Activated CD8-positive, alpha-beta memory T cell treated with anti-CD3 and anti-CD28 coated beads, Interleukin-2, amount 50 U/mL, for 48 hours (primary cell): ENCODE data around the gene RERG.
"Not testable (repeated sequence)": the region's sequence is repeated elsewhere in the genome, so short reads cannot be mapped to it uniquely, and the experiment has no call there.

Experiments used
- DNase-seq: peaks from one replicate; pipeline ENCODE4 v3.0.0-alpha.2; 2020

RERG gene

DNA sequence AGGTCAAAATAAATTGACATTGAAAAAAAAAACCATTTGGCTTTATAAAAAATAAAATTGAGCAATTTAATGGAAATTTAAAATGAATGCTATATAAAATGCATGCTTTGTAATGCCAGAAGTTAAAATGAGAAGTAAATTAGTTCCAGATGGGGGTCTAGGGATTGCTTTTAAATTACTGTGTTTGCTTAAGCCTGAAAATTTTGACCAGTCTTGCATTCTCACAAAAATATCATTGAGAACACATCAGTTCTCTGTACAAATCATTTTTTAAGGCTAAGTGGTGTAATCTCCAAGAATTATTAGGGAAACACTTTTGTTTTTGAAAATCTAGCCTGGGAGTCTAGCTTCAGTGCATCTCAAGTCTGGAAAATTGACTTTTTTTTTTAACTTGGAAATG is 90.7 kb downstream of the RERG start:
- DNase-seq: no peak

DNA sequence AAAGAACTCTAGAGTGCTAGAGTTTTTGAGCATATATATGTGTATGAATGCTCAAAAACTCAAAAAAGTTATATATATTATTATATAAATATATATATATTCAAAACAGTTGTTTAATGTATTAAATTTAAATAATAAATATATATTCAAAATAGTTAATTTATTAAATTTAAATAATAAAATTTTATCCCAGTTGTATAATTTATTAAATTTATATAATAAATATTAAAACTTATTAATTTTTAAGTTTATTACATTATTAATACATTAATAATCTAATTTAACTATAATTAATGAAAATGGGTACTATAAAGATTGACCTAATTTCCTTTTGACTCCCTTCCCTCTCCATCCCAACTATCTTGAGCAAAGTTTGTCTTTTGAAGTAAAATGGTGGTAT is 97.8 kb downstream of the RERG start:
- no peak for DNase-seq

DNA sequence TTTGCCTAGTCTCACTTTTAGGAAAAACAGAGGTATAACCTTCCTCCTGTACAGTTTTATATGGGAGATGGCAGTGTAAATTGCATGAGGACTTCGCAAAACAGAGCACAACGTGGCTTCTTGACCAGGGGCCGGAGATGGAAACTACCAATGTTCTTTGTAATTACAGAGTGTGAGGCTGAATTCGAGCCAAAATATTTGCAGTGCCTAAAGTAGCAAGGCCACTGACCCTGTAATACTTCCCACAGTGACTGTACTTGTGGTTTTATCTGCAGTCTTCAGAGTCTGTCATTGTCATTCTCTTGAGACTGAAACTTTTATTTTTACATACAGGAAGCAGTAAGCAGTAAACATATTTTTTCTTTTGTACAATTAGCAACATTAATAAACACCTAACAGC is 98.9 kb downstream of the RERG start:
- DNase-seq: no peak

DNA sequence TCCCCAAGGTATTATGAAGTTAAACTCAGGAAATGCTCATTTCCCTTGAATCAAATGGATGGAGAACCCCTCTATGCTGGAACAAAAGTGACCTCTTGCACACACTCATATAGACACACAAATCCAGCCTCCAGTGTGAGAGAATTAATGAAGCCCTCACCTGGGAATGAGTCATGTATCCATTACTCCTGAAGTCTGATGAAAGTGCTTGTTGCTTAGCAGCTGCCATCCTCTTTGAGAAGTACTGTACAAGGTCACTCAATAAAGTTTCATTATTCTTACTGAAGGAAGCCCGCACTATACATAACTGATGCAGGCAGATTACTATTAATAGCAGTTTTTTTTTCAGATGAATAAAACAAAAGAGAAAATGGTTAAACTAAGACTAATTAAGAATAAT is 102.3 kb downstream of the RERG start:
- DNase-seq: no peak

DNA sequence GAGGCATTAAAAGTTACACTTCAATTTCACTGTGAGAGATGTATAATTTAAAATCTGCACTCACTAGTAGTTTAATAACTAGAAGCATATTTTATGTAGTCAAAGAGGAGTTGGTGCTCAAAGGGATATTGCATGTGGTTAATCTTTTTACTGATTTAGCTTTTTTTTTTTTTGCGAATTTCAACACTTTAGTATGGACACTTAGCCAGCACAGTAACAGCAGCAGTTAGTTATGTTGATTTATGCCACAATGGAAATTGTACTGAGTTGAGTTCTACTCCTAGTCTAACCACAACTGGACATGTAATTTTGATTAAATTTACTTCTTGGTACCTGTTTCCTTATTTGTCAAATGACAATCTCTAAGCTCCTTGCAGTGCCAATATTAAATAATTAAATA is 104.2 kb downstream of the RERG start:
- no peak for DNase-seq

DNA sequence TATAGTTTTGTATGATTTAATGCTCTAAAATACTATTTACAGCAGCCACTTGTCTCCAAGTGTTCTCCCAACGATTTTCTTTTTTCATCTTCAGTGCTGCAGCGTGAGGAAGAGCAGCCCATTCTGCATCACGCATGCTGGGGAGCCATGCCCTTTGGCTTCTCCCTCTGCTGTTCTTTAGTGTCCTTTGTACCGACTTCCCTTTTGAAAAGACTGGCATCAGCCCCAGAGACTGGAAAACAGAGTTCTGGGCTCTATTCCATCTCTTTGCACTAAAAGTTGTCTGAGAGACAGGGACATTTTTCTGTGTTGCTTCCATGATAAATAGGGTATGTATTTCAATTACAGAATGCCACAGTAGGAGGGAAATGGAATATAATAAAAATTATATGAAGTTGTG is 105.1 kb downstream of the RERG start:
- no peak for DNase-seq

DNA sequence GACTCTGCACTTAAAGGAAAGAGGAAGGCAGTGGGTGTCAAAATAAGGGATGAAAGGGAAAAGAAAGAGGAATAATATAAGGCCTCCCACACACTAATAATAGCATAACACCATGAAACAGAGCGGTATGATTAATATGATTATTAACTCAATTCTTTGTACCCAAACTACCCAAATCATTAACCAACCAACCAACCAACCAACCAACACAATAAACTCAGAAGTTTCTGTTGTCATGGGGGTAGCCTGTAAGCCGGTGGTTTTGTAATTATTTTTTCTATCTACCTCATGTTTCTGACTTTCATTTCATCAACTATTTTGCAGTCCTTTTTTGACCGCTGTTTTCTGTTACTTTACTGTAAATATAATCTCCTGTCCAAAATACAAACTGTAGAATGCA is 105.8 kb downstream of the RERG start:
- no peak for DNase-seq

DNA sequence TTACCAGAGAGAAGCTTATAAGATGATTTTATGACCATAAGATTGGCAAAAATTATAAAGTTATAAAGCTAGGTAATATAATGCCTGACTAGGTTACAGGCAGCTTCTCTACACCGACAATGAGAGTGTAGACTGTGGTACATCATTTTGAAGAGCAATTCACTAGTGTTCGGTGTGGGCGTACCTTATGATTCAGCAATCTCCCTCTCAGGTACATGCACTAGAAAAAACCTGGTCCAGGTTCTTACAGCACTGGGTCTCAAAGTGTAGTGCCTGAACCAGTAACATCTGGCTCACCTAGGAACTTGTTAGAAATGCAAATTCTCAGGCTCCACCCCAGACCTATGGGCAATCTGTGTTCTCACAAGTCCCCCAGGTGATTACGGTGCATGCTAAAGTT is 106.7 kb downstream of the RERG start:
- no peak for DNase-seq

DNA sequence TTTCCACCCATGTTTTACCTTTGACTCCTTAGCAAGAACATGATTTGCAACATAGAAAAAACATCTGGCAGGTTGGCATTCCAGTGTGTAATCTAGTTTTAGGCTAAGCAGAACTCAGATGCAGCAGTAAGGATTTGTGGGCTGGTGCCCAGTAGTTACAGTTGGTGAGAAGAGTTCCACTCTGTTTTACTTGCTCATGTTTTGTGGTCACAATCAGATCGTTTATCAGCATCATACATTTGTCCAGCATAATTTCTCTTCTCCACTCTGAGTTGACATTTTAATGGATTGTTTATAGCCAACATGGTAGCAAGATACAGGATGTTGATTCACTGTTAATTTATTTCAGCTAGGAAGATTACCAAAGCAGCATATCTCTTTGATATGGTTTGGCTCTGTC is 128.4 kb downstream of the RERG start:
- DNase-seq: no peak

DNA sequence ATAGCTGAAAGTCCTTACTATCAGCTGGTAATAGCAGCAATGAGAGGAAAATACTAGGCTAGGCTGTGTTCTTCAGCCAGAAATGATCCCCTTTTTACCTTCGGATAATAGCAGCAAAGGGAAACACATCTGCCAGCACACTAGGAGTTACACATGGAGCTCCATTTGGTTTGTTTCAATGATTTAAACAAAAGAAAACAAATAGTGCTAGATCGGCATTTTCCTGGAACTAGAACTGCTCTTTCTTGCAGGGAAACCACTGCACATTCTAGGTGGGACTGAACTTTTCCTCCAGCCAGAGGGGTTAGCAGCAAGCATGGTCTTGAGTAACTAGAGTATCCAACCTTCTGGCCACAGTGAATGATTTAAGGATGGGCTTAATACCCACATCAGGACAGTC is 130.8 kb downstream of the RERG start:
- DNase-seq: no peak

DNA sequence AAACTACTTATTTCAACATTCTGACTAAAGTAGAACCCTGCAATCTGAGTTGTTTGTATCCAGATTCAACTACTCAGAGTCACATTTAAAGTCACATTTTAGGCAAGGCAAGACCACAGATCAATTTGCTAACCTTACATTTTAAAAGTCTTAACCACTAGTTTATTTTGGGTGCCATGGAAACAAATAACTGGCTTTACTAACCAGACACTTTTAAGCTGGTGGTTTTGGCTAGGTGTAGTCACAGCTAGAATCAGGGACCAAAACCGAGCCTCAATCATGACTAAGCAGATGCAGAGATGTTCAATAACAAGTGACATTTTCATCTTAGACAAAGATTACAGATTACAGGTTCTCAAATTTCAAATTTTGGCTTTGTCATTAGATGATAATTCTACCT is 133.1 kb downstream of the RERG start:
- DNase-seq: no peak

DNA sequence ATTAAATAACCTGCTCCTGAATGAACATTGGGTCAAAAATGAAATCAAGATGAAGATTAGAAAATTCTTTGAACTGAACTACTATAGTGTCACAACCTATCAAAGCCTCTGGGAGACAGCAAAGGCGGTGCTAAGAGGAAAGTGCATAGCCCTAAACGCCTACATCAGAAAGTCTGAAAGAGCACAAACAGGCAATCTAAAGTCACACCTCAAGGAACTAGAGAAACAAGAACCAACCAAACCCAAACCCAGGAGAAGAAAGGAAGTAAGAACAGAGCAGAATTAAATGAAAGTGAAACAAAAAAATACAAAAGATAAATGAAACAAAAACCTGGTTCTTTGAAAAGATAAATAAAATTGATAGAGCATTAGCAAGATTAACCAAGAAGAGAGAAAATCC is 143.5 kb downstream of the RERG start:
- not testable (repeated sequence) for DNase-seq

DNA sequence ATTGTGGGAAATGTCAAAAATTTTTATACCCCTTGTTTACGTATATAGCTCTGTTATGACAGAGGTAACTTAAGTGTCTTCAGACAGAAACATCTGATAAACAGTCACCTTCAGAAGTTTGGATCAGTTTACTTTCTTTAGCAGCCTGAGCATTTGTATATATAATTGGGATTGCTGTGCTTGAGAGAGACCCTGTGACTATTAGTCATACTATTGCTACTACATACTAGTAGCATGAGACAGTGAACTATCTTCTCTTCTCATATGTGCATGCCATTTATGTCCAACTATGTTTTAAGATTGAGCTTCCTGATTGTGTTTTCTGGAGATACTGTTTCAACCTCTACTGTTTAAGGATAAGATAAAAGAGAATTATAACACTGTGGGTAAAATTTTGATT is 146.9 kb downstream of the RERG start:
- no peak for DNase-seq

DNA sequence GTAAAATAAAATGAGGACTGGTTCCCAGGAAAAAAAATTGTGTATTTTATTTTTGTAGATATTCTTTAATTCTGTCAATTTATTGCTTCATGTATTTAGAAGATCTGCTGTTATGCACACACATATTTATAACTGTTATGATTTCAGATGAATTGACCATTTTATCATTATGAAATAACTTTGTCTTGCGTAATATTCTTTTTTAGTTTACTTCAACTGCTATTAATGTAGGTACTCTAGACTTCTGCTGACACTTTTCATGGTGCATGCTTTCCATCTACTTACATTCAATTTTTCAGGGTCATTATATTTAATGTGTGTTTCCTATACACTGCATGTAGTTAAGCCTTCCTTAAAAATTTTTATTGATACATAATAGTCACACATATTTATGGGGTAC is 162.1 kb downstream of the RERG start:
- DNase-seq: no peak
